GM21367 (cell line): ENCODE measurements around the gene ARL2BP.

Source experiments
- ATAC-seq: cut with Tn5 transposase; IDR thresholded peaks from one replicate; pipeline ENCODE4 v1.9.1; 2021; ENCODE audit not compliant: unreplicated experiment

The ARL2BP gene

DNA sequence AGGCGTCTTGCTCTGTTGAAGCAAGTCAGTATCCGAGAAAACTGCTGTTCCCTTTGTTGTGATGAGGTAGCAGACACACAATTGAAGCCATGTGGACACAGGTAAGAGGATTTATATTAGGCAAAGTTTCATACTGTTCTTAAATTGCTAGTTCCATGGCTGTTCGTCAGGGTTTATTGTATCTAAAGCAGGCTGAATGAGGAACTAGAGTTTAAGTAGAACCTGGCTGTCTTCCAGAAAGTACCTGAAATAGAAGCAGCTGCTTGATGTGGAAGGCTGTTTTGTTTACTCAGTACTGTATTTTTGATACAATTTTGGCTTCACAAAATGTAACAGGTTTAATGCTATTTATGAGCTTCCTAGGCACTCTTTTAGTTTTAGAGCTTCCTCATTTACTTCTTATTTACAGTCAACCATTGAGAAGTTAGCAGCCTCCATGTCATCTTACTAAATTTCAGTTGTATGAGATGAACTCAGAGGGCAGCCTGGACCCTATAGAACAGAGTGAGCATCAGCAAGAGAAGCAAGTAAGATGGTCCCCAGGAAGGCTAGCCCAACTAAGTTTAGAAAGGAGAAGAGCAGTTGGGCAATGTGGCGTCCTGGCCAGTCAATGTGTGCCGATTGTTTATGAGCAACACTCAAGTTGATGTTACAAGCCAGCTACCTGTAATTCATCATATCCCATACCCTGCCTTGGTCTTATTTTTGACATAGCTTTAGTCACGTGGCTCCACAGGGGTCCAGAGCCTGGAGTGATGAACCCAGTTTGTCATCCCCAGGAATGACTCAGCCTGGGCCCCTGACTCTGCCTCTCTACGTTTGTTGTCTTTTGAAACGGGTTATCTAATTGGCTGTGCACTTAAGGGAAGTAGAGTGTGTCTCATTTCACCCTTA lies 9.7 kb upstream of the ARL2BP start:
- ATAC-seq: no peak

- no peak for ATAC-seq
Measured at GRCh38 chr16:57236022-57236350, 9.1 kb upstream of the ARL2BP start.

GRCh38 chr16:57238682-57239081 lies 6.4 kb upstream of the ARL2BP start:
- ATAC-seq: no peak

DNA sequence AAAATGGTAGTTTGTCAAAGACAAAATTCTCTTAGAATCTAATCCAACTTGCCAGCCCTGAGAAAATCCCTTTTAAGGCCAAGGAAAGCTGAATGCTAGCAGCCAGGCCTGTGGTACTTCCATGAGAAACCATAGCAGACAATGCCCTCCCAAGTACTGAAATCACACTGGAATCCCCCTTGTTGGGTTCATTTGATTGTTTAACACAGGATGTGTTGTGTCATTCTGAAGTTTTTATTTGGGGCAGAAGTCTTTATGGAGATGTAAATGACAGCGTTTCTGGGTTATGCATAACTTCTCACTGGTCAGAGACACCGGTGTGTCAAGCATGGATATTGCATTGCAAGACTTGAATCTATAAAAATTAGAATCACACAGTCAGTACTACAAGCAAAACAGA lies 6.0 kb upstream of the ARL2BP start:
- ATAC-seq: no peak

GRCh38 chr16:57240851-57241250 lies 4.2 kb upstream of the ARL2BP start:
- no peak for ATAC-seq

DNA sequence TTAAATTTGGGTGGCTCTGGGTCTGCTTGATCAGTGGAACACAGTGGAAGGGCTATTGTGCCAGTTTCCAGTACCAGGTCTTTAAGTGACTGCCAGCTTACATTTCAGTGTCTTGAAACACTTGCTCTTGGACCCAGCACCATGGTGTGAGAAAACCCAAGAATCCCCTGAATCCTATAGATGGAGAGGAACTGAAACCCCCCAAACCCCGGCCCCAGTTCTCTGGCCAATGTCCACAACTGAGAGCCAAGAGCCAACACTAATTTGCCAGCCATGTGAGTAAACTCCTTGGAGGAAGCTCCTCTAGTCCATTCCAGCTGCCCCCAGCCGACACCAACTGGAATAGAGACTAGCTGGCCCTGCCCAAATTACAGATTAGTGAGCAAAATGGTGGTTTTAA lies 2.4 kb upstream of the ARL2BP start:
- no peak for ATAC-seq

DNA sequence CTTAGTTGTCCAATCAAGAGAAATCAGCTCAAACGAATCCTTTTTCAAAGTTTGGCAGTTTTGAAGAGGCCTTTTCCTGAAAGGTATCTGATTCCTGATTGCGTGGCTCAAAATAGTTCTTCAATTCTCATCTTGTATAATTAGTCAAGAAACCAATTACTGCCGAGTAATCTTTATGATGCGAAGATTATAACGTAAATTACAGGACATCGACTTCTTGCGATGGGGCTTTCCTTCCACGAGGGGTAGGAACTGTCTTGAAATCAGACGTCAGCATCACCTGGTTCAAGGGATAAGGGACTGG lies 644 bp upstream of the ARL2BP start:
- ATAC-seq: no peak

- no peak for ATAC-seq
Measured at GRCh38 chr16:57245472-57246113, 534 bp downstream of the ARL2BP start.

GRCh38 chr16:57251352-57251751 lies 6.3 kb downstream of the ARL2BP start:
- ATAC-seq: no peak

DNA sequence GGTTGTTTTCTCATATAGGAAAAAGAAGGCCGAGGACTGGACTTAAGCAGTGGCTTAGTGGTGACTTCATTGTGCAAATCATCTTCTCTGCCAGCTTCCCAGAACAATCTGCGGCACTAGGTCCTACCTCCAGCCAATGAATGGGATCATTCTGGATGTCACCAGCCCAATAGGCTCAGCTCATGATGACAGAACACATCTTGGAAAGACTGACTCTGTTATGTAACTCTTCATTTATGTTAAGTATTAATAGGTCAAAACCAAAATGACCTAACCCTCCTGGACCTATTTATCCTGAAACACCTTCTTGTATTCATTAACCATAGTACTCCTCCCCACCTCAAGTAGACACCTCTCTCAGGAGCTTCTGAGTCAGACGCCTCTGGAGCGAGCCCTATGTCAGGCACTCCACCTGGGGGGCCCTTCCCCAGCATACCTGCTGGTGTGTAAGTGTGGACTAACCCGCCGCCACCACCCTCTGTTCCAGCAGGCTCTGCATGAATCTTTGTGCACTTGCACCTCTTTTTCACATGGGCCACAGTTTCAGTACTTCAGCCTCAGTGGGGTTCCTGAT lies 7.2 kb downstream of the ARL2BP start:
- no peak for ATAC-seq

DNA sequence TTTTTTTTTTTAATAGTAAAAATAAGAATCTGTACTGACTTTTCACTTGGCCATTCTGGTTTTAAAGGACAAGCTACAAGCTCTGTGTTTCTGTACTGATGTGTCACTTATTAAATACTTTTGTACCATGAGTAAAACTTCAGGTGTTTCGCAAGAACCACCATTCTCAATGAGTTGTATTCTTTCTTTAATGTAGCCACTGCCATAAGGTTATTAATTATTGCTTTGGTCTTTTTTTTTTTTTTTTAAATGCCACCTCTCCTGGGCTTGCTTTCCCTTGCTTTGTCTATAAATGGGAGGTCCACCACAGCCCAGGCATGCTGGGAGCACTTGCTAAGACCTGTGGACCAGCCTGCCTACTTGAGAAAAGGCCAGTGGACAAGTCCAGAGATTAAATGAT lies 8.4 kb downstream of the ARL2BP start:
- ATAC-seq: no peak

GRCh38 chr16:57255686-57256415 lies 10.8 kb downstream of the ARL2BP start:
- ATAC-seq: no peak

GRCh38 chr16:57256601-57257395 lies 11.7 kb downstream of the ARL2BP start:
- ATAC-seq: no peak

GRCh38 chr16:57257455-57258070 lies 12.5 kb downstream of the ARL2BP start:
- ATAC-seq: no peak

DNA sequence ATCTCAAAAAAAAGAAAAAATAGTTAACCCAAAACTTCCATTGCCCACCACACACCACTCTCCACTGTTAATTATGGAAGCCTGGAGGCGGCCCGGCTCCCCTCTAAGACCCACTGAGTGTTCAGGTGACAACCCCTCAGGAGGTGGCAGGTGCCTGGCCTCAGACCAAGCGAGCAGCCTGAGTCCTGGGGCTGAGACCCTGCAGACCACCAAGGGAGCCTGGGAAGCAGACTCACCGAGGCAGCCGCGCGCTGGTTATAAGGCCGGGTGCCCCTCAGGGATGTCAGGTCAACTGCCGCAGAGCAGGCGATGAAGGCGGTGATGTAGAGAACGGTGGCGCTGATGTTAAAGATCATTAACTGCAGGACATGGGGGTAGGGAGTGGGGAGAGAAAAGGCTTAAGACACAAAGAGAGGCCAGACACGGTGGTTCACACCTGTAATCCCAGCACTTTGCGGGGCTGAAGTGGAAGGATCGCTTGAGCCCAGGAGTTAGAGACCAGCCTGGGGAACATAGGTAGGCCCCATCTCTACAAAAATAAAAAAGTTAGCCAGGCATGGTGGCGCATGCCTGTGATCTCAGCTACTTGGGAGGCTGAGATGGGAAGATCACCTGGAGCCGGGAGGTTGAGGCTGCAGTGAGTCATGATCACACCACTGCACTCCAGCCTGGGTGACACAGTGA lies 13.3 kb downstream of the ARL2BP start:
- no peak for ATAC-seq

- ATAC-seq: no peak
Measured at GRCh38 chr16:57258910-57259475, 13.9 kb downstream of the ARL2BP start.

GRCh38 chr16:57260294-57260929 lies 15.4 kb downstream of the ARL2BP start:
- ATAC-seq: no peak

DNA sequence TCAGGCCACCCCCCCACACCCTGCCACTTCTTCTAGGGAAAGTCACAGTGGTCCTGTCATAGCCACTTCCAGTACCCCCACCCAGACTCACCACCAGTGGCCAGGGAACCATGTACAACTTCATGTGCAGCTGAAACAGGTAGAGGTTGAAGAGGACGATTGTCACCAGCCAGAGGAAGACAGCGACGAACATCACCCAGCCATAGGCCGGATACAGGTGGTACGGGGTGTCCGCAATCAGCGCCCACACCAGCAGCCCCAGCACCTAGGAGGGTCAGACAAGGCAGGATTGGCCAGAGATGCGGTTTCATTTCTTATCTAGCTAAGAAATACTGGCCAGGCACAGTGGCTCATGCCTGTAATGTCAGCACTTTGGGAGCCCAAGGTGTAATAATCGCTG lies 16.7 kb downstream of the ARL2BP start:
- no peak for ATAC-seq

GRCh38 chr16:57262841-57263540 lies 17.9 kb downstream of the ARL2BP start:
- no peak for ATAC-seq
